ENCODE data around the gene MRPL43.

MRPL43 gene

DNA sequence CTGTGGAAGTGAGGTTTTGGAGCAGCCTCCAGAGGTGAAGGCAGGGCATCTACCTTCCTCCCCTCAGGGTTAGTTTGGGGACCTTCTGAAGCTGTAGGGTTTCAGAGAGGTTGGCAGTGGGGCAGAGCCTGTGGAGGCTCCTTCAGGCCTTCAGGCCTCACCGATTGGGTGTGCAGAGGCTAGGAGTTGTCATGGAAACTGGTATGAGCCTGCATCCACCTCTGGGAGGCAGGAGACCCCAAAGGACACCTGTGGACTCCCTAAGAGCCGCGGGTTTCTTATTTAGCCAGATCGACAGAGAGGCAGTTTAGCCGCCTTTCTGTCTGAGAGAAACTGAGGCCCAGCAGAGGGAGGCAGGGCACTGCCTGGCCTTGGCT is 14.3 kb upstream of the MRPL43 start:
- no peak for DNase-seq

DNA sequence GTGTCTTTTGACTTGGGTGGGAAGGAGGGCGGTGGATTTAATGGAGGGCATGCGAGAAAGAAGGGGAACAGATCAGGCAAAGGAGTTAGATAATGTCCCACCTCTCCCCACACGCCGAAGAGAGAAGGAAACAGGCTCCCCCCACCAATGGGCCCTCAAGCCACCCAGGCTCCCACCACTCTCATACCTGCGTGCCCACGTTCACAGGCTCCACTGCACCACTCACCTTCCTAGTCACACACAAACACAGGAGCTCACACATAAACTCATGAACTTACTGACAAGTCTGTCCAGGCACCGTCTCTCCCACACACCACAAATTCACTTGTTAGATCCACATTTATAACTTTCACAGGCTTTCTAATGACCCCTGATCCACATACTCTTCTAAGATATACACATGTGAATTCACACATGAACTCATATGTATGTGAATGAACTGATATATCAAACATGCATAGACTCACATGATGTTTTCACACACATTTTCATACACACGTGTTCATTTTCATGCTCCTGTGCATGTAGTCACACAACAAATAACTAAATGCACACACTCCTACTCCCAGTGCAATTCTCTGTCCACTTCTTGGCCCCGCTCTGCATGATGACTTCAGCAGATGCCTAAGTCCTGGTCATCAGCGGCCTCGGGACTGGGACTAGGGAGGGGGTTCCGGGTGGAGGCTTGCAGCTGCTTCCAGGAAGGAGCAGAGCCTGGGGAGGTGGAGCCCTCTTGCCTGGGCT is 13.8 kb upstream of the MRPL43 start:
- peak; percentile 75 to 86 (median 81) for DNase-seq

DNA sequence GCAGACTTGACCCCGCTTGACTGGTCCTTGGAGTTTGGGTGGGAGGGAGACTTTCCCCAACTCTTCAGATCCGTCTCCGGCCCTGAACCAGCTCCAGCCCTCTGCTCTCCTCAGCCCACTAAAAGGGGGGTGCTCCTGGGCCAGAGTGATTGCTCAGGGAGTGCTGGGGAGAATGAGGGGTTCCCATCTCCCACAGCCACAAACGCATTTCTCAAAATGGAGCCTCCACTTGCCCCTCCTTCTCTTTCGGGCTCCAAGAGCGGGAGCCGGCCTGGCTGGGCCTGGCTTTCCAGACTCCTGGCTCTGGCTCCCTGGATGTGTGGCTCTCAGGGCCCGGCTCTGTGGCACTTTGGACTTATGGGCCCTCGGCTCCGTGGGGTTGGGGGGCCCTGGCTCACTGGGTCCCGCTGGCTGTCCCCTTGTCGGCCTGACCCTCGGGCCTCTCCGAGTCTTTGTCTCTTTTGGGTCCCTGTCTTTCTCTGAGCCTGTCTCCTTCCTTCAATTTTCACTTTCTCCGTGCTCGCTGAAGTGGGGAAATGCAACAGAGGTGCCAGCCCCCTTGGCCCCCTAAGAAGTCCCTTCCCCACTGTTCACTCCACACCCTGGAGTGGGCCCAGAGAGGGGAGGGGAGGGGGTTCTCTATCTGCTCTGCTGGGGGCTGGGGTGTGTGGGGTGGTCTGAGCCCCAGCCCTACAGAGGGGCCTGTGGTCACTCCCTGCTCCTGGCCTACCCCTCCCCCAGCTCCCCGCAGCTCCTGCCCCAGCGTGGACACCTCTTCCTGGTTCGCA is 13.0 kb upstream of the MRPL43 start:
- peak in 3 of 4 experiments; percentile 23 to 42 (median 31) for DNase-seq

DNA sequence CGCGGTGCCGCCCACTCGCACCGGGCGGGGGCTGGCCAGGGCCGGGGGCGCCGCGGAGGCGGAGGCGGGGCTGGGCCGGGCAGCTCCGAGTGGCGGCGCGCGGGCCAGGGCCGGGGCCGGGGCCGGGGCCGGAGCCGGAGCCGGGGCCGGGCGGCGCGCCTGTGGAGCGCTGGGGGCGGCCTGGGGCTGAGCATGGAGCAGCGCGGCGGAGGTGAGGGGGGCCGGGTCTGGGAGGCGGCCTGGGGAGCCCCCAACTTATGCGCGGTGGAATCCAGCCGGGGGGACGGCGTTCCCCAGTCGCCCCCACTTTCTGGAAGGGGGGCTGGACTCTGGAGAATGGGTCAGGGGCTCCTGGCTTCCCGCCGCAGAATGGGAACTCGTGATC is 12.4 kb upstream of the MRPL43 start, which contains the start of gene LZTS2:
Gene LZTS2, plus strand, starts transcription at position 67 of the 385 bp plus-strand sequence. CDS start 2,731 bp downstream, outside the sequence.
- no peak for DNase-seq

DNA sequence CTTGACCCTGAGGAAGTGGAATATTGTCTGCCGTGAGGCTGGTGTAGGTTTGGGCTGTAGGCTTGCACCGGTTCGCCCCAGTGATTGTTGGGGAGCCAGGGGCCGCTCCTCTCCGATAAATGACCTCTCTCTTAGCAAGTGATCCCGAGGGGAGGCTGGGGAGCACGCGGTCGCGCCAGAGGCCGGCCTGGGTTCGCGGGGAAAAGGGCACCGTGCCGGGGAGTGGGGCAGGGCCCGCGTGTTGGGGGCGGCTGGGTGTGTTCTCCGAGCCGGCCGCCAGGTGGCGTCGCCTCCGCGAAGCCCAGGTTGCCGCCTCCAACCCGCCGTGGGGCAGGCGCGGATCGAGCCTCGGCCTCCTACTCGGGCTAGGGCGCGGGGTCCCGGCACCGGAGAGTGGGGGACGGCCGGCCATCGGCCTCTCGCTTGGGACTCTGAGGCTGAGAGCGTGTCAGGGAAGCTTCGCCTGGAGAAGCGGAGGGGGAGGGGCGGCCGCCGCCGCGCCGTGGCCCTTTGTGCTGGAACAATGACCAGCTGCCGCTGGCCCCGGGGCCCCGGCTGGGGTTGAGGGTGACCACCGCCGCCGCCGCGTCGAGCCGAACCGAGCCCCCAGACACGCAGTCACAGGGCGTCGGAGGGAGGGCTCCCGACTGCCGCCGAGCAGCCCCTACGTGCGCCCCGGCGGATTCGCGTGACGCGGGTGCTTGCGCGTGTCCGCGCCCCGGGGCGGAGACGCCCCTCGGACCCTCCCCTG is 11.9 kb upstream of the MRPL43 start:
- peak; percentile 75 to 92 (median 84) for DNase-seq

DNA sequence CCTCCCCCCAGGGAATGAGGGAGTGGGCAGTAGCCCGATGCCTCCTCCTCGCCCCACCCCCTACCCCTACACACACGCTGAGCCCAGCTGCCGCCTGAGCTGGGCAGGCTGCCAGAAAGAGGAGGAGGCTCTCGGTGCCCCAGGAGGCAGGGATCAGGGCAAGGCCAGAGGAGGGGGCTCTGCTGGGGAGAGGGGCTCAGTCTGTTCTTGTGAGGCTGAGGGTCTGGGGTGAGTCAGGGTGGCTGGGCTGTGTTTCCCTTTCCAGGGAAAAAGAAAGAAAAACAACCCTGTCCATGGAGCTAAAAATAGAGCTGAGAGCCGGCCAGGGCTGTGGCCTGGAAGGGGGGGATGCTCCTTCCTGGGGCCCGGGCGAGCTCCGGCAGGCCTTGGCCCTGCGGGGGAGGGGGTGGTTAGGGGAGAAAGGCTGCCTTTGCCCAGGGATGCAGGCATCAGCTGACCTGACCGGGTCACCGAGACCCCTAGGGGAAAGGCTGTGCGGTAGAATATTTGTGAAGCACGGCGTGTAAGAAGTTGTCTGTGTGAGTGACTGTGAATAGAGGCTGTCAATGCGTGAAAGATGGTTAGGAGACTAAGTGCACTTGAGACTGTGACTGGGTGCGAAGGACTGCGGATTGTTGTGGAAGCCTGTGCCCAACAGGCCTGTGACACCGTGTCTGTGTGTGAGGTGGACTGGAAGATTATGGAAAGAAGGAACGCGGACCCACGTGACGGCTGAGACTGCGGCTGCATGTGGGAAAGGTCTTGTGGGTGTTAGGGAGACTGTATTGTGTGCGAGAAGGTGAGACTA is 11.1 kb upstream of the MRPL43 start:
- DNase-seq = peak; percentile 70 to 89 (median 78)

DNA sequence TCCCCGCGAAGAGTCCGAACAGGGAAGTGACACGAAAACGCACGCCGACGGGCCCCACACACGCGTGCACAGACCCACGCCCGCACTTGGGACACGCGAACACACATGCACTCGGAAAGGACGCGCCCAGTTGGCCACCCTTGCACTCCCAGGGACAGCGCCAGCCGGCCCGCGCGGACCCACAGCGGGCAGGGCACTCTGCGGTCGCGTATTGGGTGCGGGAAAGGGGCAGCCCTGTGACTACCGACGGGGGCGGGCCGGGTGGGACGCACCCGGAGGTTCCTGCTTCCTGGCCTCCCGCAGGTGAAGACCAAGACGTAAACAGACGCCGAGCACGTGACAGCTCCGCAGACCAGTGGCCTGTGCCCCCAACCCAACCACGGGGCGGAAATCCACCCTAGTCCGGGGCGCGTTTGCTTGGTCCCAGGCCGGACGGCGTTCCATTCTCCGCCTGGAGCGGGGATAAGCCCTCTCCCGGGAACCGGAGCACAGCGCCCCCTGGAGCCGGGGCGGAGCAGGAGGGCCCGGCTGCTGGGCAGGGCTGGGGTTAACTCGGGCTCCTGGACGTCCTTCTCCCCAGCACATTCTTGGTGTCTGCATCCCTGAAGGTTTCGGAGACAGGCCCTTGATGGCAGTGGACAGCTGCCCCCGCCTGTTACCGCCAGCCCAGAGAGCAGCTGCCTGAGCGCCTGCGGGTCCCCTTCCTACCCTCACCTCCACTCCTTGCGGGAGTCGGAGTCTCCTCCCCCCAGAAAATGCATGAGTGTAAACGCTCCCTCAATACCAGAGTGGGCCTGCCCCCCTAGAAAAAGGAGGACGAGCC is 10.3 kb upstream of the MRPL43 start:
- DNase-seq = peak; percentile 82 to 95 (median 89)

DNA sequence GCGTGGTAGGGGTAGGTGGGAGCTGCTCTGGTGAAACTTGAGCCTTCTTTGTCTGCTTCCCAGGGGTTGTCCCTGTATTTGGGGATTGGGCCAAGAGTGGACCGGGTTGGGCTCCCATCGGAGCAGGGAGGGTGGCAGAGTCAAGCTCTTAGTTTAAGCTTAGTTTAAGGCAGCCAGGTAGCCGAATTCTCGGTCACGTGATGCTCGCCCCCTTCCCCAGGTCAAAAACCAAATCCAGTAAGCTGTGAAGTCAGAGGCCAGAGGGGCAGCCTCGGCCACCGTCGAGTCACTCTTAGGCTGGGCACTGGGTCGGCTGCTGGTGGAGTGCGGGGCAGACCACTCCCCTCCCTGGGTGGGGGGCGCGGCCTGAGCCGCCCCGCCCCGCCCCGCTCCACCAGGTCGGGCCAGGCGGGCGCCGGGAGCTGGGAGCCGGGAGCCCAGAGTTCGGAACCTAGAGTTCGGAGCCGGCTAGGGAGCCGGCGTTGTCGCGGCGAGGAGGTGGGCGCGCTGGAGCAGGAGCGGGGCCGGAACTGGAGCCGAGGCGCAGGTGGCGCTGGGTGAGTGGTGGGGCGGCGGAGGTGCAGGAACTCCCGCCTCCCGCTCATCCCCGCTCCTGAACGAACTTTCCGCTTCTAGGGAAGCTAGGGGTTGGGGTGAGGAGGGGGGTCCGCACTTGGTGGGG is 9.5 kb upstream of the MRPL43 start:
- DNase-seq = peak; percentile 20 to 58 (median 36)

DNA sequence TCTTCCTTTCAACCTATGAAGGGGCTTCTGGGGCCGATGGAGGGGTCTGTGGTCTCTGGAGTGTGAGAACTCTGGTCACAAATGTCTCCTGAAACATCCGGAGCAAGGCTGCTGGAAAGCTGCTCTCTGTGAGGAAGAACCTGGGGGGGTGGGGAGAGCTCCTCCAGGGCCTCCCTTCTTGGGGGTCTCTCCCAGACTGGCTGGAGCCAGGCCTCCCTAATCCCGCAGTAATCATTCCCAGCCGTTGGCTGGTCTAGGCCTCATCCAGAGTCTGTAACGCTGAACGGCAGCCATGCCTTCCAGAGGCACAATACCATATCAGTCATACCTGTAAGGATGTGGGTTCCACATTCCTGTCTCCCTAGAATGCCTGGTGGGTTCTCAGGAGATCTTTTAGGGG is 7.9 kb upstream of the MRPL43 start:
- DNase-seq = no peak

DNA sequence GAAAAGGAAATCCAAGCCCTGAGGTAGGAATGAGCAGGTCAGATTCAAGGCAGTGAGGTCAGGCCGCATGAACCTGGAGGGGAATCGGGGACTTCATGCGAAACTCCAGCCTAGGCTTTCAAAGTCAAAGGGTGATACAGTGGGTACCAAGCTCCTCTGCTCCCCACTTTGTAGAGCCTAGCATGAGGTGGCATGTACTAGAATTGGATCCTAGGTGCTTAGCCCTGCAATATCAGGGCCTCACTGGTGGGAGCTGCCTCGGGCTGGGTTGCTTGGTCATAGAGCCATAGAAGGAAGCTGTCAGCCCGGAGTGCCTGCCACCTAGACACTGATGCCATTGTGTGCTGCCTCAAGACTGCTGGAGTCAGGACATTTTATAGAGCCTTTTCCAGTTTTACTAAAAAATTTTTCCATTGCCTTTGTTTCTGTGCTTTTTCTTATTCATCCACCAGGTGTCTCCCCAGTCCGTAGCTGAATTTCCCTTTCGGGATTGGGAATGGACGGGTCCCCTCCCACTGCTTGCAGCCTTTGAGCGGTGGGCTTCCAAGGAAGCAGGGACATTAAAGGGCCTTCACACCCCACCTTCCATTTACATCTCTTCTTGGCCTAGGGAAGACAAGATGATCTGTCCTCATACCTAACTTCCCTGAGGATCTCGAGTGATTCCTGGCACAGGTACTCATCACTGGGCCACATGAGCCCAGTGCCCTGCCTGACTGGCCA is 6.8 kb upstream of the MRPL43 start:
- DNase-seq = peak in 3 of 4 experiments; percentile 34 to 48 (median 34)

DNA sequence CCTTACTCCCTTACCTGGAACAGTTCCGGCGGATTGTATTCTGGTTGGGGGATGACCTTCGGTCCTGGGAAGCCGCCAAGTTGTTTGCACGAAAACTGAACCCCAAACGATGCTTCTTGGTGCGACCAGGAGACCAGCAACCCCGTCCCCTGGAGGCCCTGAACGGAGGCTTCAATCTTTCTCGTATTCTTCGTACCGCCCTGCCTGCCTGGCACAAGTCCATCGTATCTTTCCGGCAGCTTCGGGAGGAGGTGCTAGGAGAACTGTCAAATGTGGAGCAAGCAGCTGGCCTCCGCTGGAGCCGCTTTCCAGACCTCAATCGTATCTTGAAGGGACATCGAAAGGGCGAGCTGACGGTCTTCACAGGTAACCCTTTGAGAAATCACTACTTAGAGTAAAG is 1.8 kb upstream of the MRPL43 start:
- no peak for DNase-seq

DNA sequence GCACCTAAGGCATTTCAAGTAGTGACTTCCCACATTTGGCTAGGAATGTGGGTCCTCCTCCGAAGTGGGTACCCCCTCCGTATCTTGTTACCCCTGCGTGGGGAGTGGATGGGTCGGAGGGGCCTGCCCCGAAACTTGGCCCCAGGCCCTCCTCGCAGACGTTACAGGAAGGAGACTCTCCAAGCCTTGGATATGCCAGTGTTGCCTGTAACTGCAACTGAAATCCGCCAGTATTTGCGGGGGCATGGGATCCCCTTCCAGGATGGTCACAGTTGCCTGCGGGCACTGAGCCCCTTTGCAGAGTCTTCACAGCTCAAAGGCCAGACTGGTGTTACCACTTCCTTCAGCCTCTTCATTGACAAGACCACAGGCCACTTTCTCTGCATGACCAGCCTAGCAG is 869 bp upstream of the MRPL43 start:
- DNase-seq = no peak

DNA sequence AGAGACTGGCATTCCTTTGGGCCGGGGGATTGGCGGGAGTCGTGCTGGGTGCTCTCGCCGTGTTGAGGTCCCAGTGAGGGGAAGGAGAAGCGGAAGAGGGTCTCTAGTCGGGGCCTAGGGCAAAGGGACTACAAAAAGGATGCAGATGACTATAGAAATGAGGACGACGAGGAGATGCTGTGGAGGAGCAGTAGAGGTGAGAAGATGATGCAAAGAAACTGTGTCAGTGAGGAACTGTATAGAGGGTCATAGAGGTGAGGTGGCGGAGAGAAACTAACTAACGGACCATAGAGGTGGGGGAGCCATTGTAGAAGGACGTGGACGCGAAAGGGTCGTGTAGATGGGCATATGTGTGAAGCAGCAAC is 370 bp upstream of the MRPL43 start:
- DNase-seq = no peak

DNA sequence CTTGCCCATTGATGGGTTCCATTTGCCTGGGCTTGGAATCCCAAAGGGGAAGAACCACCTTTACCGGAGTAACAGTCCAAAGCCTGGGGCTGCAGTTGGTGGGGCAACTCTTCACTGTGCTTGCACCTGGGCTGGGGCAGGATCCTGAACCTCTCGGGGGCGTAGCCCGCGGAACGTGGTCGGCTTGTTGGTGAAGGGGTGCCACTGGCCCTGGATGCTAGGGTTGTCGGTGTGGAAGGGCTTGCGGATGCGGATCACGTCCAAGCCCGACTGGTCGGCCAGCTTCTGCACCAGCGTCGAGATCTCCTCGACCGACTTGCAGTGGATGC is 710 bp downstream of the MRPL43 start:
- DNase-seq = no peak

DNA sequence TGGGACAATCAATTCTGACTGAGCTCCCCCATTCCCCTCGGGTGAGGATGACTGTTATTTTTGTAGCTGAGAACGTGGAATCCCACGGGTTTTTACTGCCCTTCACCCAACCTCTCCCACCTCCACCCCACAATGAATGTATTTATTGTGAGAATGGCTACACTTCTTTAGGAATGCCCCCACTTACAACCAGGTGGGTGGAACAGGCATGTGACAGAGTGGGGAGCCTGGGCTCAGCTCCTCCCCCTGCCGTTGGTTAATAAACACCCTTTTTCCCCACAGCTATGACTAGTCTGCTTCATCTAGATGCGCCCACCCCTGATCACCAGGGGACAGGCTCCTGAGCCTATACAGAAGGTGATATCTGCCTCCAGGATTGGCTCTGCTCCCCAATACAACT is 2.0 kb downstream of the MRPL43 start:
- DNase-seq = no peak

DNA sequence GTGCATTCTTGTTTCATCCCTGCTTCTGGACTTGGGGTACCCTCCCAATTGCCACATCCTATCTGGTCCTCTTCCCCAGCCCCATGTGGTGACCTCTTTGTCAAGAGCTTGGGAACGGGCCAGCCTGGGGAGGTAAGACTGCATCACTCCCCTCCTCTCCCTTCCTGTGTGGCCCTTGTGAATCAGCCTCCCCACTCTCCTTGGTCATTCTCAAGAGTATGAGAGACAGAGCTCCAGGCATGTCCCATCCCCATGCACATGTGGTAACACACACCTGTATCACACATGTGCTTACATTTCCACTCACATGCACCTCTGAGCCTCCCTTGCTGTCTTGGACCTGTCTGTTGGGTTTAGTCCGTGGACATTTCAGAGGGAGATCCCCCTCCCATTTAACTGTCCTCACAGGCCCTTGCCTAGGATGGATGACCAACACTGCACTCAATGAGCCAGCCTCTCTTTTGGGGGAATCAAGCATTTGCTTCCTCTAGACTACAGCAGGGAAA is 2.6 kb downstream of the MRPL43 start:
- DNase-seq = no peak

DNA sequence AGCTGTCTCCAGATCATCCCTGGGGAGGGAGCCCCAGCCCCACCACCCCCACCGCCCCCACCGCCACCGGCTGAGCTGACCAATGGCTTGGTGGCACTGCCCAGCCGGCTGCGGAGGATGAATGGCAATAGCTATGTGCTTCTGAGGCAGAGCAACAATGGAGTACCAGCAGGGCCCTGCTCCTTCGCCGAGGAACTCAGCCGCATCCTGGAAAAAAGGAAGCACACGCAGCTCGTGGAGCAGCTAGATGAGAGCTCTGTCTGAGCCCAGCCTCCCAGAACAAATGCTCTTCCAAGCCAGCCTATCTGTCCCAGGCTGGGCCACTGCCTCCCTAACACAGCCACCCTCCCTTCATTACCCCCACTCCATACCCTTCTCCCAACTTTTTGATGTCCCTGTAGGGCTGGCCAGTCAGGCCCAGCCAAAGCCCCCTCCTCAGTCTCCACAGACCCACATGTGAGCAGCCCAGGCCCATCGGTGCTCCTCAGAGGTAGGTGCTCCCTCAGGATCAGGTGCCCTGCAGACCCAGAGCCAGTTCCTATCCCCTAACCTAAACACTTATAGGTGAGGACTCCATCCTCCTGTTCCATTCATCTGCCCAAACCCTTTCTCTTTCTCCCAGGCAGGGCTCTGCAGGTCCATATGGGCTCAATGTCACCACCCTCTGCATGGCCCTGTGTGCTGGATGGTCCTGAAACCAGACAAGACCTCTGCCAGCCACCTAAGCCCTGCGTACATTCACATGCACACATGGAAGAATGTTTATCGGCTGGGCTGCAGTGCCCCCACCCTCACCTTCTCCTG is 3.2 kb downstream of the MRPL43 start:
- DNase-seq = no peak

DNA sequence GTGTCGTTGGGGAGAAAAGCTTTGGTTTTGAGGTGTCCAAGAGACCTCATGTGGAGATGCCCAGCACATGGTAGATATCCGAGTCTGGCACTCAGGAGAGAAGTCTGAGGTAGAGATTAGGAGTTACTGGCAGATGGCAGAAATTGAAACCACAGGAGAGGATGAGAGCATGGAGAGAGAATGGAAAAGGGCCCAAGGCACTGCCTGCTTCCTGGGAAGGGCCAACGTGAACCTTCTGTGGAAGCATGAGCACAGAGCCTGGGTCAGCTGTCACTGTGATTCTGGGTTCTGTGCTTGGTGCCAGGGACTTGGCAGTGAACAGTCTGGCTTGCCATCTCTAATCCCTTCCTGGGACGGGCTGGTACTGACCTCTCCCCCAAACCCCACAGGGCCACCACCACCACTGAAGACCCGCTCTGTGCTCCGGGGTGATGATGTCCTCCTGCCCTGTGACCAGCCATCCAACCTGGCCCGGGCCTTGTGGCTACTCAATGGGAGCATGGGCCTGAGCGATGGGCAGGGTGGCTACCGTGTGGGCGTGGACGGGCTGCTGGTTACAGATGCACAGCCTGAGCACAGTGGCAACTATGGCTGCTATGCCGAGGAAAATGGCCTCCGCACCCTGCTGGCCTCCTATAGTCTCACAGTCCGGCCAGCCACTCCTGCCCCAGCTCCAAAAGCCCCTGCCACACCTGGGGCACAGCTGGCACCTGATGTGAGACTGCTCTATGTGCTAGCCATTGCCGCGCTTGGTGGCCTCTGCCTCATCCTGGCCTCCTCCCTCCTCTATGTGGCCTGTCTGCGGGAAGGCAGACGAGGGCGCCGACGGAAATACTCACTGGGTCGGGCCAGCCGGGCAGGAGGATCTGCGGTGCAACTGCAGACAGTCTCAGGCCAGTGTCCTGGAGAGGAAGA is 4.1 kb downstream of the MRPL43 start:
- DNase-seq = no peak

Data from suppressor macrophage (primary cell).